CD4-positive, alpha-beta T cell treated with Interleukin-4 for 4 hours (primary cell): ENCODE measurements around the gene OR56A1.

ENCODE experiments used
- DNase-seq: peaks from one replicate; pipeline ENCODE4 v3.0.0-alpha.2; 2020

The OR56A1 gene

GRCh38 chr11:5986885-5987284 lies 43.7 kb downstream of the OR56A1 start, which contains the start of gene OR52L1:
TSS of gene OR52L1 (minus strand) at chr11:5986985. CDS start at chr11:5986930, 55 bp downstream.
- DNase-seq: no peak

GRCh38 chr11:5983443-5983842 lies 47.1 kb downstream of the OR56A1 start:
- no peak for DNase-seq

GRCh38 chr11:5973530-5973929 lies 57.0 kb downstream of the OR56A1 start:
- DNase-seq: no peak
